Activated T-cell treated with anti-CD3 and anti-CD28 coated beads, Interleukin-2, amount 50 U/mL, for 48 hours (primary cell): Measurements from ENCODE around the gene INPP1.
A peak's percentile ranks its signal among the peaks of the same experiment; 100 is the strongest.
"Not testable (repeated sequence)": the region's sequence is repeated elsewhere in the genome, so short reads cannot be mapped to it uniquely, and the experiment has no call there.

Source experiments
- DNase-seq, 2 experiments: peaks; one replicate each; pipeline ENCODE4 v3.0.0-alpha.2; 2020

The INPP1 gene

DNA sequence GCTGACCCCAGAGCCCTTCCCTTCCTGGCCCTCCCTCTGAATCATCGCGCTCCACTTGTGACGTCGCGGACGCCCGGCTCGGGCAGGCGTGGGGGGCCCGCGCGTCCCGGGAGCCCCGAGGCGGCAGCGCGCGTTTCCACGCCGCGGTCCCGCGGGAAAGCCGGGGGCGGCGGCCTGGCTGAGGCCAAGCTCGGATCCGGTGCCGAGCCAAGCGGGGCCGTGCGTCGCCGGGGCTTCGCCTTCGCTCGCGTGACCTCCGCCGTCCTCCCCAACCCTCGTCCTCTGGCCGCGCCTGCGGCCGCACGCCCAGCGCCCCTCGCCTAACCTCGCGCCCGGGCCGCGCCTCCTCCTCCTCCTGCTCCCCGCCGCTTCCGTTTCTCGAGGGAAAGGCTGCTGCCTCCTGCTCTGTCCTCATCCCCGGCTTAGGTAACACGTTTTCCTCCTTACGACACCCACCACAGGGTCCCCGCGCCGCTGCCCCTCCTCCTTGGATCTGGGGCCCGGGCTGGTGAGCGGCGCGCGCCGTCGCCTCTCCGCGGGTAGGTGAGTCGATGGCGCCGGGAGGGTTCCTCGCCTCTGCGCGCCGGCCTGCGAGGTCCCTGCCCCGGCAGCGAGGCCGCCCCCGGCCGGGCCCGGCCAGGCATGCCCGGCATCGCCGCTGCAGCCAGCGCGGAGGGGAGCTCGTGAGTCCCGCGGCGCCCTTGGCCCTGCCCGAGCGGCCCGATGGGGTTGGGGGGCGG, at the start of gene INPP1:
Gene INPP1 (plus strand): TSS at position 54 of the 740 bp plus-strand sequence. CDS start 16,514 bp downstream, outside the sequence.
- DNase-seq: peak; percentile 65 to 70

DNA sequence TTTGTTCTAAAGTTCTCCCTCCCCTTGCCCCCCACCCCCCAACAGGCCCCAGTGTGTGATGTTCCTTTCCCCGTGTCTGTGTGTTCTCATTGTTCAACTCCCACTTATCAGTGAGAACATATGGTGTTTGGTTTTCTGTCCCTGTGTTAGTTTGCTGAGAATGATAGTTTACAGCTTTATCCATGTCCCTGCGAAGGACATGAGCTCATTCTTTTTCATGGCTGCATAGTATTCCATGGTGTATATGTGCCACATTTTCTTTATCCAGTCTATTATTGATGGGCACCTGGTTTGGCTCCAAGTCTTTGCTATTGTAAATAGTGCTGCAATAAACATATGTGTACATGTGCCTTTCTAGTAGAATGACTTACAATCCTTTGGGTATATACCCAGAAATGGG, 45.5 kb upstream of the INPP1 start:
- not testable (repeated sequence) for DNase-seq

- DNase-seq: no peak
Measured at GRCh38 chr2:190301032-190301431, 42.4 kb upstream of the INPP1 start.

DNA sequence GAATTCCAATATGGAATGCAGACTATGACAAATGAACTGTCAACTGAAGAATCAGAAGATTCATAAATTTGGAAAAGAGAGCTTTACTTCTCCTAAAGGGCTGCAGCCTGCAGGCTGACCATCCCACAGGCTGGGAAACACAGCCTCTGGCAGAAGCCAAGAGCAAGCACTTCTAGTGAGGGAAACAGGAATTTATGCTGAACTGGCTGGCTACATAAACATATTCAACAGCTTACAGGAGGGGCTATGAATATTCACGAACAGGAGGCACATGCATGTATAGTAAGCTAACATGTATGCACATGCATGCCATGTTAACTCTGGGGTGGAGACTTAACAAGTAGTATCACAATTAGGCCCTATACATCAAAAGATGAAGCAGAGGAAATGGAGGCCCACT, 41.3 kb upstream of the INPP1 start:
- DNase-seq: no peak

DNA sequence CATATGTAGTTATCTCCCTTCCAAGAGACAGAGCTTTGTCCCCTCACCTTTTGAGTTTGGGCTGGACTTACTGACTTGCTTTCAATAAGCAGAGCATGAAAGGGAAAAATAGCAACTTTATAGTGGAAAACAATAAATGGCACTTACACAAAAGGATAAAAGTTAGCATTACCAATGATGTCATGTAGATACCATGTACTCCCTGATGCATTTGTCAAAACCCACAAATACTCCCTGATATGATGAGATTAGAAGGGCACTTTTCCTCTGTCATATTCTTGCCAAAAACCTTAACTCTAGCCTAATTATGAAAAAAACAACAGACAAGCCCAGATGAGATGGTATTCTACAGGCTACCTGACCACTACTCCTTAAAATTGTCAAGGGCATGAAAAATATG, 39.7 kb upstream of the INPP1 start:
- no peak for DNase-seq

GRCh38 chr2:190304404-190304803, 39.0 kb upstream of the INPP1 start:
- no peak for DNase-seq

DNA sequence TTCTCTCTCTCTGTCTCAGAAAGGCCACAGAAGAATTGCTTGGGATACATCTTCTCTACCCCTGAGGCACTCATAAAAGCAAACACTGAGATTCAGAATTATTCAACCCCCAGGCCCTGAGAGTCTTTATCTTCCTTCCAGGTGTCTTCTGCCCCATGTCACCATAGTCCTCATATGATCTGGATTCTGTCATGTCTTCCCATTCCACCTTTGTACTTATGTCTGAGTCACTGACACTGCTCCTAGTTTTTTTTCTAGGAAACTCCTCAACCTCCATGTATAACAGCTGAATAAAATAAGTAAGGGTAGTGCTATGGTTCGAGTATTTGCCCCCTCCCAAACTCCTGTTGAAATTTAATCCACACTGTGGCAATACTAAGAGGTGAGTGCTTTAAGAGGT, 35.4 kb upstream of the INPP1 start:
- no peak for DNase-seq

DNA sequence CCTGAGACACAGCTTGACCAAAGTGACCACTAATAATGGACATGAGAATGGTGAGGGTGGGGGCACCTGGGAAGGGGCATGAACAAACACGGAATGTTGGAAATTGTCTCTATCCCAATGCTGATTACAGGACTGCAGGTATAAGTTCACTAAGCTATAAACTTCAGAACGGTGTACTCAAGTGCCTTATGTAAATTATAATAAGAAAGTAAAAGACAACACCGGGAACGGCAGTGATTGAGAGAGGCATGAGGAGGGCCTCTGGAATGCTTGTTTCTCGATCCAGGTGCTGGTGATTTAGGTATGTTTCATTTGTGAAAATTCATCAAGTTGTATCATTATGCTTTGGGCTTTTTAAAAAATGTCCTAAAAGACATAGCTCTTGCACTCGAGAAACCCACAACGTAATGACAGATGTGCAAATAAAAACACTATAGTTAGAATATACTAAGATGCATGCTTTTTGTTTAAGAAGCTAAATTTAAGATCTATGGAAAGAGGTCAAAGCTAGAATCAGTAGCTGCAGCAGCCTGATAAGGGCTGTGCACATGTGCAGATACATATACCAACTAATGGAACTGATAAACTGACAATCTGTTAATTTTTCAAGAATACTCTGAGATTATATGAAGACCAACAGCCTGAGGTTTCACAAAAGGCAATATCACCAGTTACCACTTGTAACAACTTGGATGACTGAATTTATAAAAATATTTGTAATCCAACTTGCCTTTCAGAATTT, 31.3 kb upstream of the INPP1 start:
- DNase-seq: no peak

- DNase-seq: not testable (repeated sequence)
Measured at GRCh38 chr2:190312635-190313025, 30.8 kb upstream of the INPP1 start.

GRCh38 chr2:190313880-190314279, 29.5 kb upstream of the INPP1 start:
- DNase-seq: no peak

- DNase-seq: no peak
Measured at GRCh38 chr2:190315273-190315672, 28.1 kb upstream of the INPP1 start.

DNA sequence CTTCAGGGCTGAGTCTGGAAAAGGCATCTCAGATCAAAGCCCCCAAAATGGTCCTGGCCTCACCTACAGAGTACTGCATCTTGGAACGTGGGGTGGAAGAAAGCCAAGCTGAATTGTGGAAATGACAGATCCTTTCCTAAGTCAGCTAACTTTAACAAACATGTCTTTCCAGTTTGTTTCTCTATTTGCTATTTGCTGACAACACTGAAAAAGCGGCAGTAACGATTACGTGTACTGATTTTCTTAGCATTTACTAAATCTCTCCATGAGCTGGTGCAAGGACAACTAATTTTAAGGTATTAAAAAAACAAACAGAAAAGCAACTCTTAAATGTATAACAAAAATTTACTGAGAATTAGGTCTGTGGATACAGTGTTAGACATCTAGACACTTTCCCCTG, 24.9 kb upstream of the INPP1 start:
- no peak for DNase-seq

- peak in 1 of 2 experiments; percentile 41 for DNase-seq
Measured at GRCh38 chr2:190318931-190319554, 24.3 kb upstream of the INPP1 start.

DNA sequence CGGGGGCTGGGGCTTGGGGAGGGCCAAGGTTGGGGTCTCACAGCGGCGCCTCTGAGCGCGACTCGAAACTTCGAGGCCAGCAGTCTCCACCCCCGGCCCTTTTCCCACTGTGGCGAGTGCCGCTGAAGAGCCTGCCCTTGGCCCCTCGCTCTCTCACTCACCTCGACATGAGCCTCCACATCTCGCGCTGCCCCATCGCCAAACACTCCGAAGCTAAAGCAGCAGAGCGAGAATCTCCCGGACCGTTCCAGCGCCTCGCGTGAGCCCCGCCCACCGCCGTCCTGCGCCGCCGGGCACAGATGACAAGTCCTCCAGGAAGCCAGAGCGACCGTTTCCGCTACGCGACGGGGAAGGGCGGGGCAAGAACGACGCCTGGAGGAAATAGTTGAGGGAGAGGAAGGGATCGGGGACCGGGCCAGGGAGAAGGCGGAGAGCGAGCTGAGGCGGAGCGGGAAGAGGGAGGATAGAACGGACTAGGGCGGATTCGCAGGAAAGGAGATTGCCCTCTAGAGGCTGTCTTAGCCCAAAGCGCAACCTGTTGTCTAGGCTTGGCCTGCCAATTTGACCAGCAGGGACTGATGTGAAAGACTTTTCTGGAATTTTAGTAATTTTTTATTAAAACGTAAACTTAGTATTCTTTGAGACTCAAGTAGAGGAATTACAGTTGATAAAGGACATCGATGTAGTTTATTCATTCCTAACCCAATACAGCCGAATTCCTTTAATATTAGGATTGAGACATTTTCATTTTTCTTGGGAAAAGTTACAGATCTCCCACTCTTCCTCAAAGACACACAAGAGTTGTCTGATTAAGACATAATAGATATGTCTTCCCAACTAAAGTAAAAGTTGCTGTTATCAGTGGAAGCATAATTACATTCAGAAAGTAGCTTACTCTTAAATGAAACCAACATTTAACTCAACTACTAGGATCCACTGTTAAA, 23.6 kb upstream of the INPP1 start, which contains the start of gene HIBCH:
Gene HIBCH (minus strand): TSS at position 272 of the 944 bp plus-strand sequence. CDS start 76 bp downstream, at position 196.
- peak; percentile 95 to 96 for DNase-seq

- DNase-seq: peak in 1 of 2 experiments; percentile 48
Measured at GRCh38 chr2:190320696-190321095, 22.7 kb upstream of the INPP1 start.

DNA sequence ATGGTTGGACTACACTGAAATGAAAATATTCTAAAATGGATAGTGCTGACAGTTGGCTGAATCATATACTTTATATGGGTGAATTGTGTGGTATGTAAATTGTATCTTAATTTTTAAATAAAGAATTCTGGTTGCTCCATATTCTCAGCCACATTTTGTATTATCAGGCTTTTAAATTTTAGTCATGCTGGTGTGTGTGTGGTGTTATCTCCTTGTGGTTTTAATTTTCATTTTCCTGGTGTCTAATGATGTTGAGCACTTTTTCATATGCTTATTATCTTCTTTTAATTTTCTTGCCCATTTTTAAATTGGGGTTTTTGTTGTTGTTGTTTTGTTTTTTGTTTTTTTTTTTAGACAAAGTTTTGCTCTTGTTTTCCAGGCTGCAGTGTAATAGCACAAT, 20.0 kb upstream of the INPP1 start:
- DNase-seq: no peak

DNA sequence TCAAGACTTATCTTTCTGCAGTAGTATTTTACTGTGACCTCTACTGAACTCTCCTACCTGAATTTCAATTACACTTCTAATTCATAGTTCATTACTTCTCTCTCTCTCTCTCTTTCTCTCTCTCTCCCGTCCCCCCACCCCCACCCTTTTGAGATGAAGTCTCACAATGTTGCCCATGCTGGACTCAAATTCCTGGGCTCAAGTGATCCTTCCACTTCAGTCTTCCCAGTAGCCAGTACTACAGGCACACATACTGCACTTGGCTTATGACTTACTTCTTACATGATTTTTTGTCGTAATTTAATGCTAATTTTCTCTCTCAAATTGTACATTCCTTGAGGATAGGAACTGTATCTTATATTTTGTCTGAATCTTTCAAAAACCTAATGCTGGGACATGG, 17.8 kb upstream of the INPP1 start:
- DNase-seq: no peak

- DNase-seq: no peak
Measured at GRCh38 chr2:190327867-190328572, 15.4 kb upstream of the INPP1 start.

- no peak for DNase-seq
Measured at GRCh38 chr2:190328573-190329147, 14.7 kb upstream of the INPP1 start.

DNA sequence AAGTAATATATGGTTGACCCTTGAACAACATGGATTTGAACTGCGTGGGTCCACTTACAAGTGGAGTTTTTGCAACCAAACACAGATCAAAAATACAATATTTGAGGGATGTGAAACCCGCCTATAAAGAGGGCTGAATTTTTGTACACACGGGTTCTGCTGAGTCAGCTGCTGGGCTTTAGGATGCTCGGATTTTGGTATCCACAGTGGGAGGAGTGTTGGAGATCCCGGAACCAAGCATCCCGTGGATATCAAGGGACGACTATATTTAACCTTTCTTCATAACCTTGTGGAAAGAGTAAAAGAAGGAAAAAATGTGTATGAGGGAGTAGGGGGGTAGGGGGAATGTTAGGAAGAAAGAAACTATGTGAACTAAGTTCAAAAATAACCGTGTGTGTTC, 10.0 kb upstream of the INPP1 start:
- no peak for DNase-seq

DNA sequence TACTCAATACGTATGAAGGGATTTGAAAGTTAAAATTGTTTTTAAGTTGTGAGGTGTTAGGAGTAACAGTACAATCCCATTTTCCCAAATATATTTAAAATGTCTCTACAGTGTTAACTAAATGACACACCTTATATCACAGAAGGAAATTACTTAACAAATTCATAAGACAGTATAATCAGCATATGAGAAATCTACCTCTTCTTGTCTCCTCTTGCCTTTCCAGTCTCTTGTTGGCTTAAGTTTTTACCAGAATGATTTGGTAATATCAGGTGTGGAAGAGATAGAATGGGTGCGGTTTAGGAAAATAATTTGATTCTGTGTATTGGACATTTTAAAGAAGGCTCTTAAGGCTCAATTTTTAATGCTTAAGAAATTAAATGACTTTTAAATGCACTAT, 9.5 kb upstream of the INPP1 start:
- no peak for DNase-seq
